Mononuclear cell (primary cell): Measurements from ENCODE around the gene ECE1. TPM values are rescaled to one million over a fixed set of nuclear protein-coding genes. Genes with fewer than 3 reads are reported as not detected.
"Not testable (repeated sequence)": the region's sequence is repeated elsewhere in the genome, so short reads cannot be mapped to it uniquely, and the experiment has no call there.

Experiments
- H3K27me3 ChIP-seq: 2 replicates; pipeline ENCODE4 v1.6.0; 2011; ENCODE audit warnings: low read length, control low read depth; ENCODE audit not compliant: insufficient read depth
- H3K4me1 ChIP-seq: 2 replicates; pipeline ENCODE4 v1.5.1; 2011; ENCODE audit warnings: mild to moderate bottlenecking, low read length, control low read depth; ENCODE audit not compliant: insufficient read depth
- H3K4me3 ChIP-seq: 2 replicates; pipeline ENCODE4 v1.5.1; 2011; ENCODE audit warnings: mild to moderate bottlenecking, low read length, moderate library complexity
- H3K9me3 ChIP-seq: 2 replicates; pipeline ENCODE4 v1.5.1; 2011; ENCODE audit warnings: low read depth, mild to moderate bottlenecking, control low read depth, low read length
- total RNA-seq: library from RNA; depleted of rRNA; stranded (reverse); fragments of >200 nt; gene quantifications from one replicate; pipeline ENCODE4 v1.2.3, GENCODE V29; 2012

Gene ECE1
- total RNA-seq, 1 donor: 72.4 TPM

DNA sequence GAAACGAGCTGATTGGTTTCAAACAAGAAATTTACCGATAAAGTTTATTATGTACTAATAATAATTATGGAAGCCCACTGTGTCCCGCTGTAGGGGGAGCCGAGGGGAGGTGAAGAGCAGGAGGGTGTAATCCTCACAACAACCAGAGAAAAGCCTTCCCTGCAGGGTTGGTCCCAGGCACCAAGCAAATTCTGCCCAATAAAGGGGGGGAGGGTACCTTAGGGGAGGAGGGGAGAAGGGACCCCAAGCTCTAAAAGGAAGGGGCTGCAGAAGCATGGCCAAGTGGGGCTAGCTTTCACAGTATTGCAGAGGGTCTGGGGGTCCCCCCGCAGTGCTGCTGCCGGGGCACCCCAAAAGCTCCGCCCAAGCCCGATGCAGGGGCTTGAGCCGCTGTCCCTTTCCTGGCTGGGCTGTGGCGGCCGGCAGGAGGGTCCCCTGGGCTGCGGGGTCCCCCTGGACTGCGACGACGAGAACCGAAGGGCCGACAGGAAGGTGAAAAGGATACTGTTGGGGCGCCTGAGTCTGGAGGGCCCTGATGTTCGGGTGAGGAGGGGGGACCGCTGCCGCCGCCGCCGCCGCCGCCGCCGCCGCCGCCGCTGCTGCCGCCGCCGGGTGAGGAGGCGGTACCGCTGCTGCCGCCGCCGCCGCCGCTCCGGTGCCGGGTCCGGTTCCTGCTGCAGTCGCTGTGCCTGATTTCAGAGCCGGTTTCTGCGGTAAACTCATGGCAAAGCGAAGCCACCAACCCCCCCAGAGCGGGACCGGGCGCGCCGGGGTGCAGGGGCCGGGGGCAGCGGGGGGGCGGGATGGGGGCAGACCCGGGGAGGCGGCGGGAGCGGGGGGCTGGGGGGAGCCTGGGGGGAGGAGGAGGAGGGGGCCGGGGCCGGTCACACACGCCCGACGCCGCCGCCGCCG is 114.3 kb downstream of the ECE1 start:
- peak overlapping the region; percentile 65 for H3K4me3 ChIP-seq
- no peaks in the 10 kb centered on the region for H3K27me3 ChIP-seq
- no peaks in the 10 kb centered on the region for H3K9me3 ChIP-seq
- peaks cover 24% of the 10 kb centered on the region for H3K4me1 ChIP-seq

DNA sequence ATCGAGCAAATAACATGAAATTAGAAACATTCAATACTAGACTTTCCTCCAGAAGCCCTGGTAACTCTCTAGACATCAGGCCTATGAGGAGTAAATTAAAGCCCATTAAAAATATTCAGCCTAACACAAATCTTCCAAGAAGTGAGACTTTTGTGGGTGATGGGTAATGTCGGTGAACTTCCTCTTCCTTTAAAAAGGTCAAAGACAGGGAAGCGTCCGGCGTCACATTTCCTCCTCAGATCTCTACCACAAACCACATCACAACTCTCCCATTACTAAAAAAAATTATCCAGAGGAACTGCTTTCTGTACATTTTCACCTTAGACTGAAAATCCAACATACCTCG is 115.0 kb downstream of the ECE1 start:
- H3K9me3 ChIP-seq: no peaks in the 10 kb centered on the region
- H3K4me3 ChIP-seq: peak overlapping the region; percentile 65
- H3K27me3 ChIP-seq: no peaks in the 10 kb centered on the region
- peaks cover 24% of the 10 kb centered on the region for H3K4me1 ChIP-seq

DNA sequence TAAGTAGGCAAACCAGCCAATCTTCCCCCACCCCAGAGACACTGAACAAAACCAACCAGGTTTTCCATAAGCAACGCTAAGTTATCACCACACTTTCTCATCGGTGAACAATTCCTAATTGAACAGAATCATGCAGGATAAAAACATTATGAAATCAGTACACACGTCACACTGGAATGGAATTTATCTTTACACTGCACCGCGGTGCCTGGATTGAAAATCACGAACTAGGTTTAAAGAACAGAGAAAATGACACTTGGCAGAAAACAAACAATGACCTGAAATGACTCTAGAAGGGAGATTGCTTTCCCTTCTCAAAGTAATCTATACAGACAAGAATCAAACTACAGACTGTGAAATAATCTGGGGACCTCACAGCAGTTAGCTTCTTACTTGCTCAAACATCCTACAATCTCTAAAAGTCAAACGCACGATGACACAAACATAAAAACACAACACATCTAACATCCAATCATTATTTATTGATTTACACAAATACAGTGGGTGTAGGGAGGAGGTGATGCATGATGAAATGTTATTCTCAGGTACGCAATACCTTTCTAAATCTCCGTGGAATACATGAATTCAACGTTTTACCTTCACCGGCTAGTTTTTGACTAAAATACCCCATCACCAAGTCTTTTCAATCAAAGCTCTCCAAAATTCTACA is 115.5 kb downstream of the ECE1 start:
- Histone ChIP-seq H3K9me3 (no peaks in the 10 kb centered on the region), H3K27me3 (no peaks in the 10 kb centered on the region), H3K4me3 (peak overlapping the region; percentile 65), H3K4me1 (peaks cover 24% of the 10 kb centered on the region)

DNA sequence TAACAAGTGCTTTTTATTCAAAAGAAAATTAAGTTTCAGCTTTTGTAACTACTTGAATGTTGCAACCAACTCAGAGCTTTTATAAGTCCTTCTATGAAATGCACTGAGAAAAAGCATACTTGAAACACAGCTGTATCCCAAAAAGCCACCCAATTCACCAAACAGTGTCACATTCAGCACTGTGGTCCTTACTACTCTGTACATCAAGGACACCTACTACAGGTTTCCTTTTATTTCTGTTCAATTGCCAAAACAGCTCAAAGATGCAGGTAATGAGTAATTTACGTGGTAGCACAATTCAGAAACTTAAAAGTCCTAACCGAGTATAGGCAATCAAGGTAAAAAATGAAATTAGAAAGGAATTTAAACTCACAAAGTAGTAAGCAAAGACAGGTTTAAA is 116.0 kb downstream of the ECE1 start:
- Histone ChIP-seq H3K4me1 (peaks cover 24% of the 10 kb centered on the region), H3K27me3 (no peaks in the 10 kb centered on the region), H3K4me3 (no peak overlapping the region), H3K9me3 (no peaks in the 10 kb centered on the region)

DNA sequence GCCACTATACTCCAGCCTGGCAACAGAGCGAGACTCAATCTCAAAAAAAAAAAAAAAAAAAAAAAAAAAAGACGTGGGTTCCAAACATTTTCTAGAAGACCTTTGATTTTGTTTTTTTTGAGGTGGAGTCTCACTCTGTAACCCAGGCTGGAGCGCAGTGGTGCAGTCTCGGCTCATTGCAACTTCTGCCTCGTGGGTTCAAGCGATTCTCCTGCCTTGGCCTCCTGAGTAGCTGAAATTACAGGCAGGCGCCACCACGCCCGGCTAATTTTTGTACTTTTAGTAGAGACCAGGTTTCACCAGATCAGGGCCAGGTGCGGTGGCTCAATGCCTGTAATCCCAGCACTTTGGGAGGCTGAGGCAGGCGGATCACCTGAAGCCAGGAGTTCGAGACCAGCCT is 117.2 kb downstream of the ECE1 start:
- peaks cover 24% of the 10 kb centered on the region for H3K4me1 ChIP-seq
- H3K9me3 ChIP-seq, H3K27me3 ChIP-seq, H3K4me3 ChIP-seq: not testable (repeated sequence)

DNA sequence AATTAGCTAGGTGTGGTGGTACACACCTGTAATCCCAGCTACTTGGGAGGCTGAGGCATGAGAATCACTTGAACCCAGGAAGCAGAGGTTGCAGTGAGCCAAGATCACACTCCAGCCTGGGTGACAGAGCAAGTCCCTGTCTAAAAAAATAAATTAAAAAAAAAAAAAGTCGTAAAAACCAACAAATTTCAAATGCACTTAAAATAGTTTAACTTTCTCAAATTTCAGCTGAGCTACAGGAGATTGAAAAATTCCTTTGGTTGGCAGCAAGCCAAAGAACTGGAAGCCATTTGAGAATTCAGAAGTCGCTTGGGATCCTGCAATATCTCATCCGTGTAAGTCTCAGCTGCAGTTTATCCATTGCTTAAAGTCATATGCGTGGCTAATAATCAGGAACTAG is 119.4 kb downstream of the ECE1 start:
- H3K4me1 ChIP-seq: peaks cover 24% of the 10 kb centered on the region
- not testable (repeated sequence) for H3K27me3 ChIP-seq, H3K9me3 ChIP-seq, H3K4me3 ChIP-seq

DNA sequence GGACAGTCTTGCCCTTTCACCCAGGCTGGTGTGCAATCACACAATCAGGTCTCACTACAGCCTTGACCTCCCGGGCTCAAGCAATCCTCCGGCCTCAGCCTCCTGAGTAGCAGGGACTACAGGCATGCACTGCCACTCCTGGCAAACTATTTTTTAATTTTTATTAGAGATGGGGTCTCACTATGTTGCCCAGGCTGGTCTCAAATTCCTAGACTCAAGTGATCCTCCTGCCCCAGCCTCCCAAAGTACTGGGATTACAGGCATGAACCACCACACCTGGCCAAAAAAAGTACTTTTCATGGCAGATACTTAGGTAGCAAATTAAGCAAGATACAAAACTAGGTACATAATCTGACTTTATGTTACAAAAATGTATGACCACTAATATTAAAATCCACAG is 121.8 kb downstream of the ECE1 start:
- H3K4me3 ChIP-seq: no peak overlapping the region
- H3K4me1 ChIP-seq: peaks cover 13% of the 10 kb centered on the region
- H3K9me3 ChIP-seq: no peaks in the 10 kb centered on the region
- no peaks in the 10 kb centered on the region for H3K27me3 ChIP-seq

Other genes starting within 250 kb of the ECE1 start
- gene EIF4G3, start 113.6 kb downstream of the ECE1 start, total RNA-seq: 23.0 TPM
- 6.6 TPM for gene NBPF3, start 149.7 kb upstream of the ECE1 start, total RNA-seq
- 0.21 TPM for gene ALPL, start 219.0 kb upstream of the ECE1 start, total RNA-seq